ENCODE data around the gene NME7.
"Not testable (repeated sequence)": the region's sequence is repeated elsewhere in the genome, so short reads cannot be mapped to it uniquely, and the experiment has no call there.

Gene NME7

DNA sequence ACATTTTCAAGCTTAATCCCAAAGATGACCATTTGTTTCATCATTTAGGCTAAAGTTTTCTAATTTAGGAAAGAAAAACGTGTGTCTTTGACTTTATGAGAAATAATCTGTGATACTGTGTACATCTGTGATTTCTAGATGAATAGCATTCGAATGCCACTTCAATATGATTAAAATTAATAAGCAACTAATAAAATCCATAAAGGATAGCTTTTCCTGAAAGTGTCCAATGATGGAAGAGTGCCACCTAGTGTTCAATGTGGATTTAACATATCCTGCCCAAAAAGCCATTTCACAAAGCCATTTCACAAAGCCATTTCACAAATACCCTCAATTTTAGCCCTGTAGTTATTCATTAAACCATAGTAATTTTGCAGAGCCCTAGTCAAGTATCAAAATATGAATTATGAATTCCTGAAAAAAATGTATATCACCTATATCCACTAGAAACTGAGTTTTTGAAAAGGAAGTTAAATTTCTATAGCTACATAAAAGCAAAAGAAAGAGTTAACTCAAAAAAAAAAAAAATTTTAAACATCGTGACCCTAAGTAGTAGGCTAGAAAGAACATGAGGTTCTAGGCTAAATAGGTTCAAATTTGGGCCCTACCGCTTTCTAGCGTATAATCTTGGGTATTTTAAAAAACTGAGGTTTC, 19.1 kb downstream of the NME7 start:
- DNase-seq (ENCODE audit: low read depth, low spot score): peak; percentile 58
- H3K27ac ChIP-seq: no peak overlapping the region
- no peaks in the 10 kb centered on the region for H3K36me3 ChIP-seq (ENCODE audit: insufficient read depth, low read length)
- no peaks in the 10 kb centered on the region for H3K9me3 ChIP-seq (ENCODE audit: low read depth, low read length)
- no peak overlapping the region for H3K4me3 ChIP-seq
- TF ChIP-seq POLR2AphosphoS5 (IDR thresholded peaks at IDR 0.05; ENCODE audit: borderline replicate concordance, low read depth, low read length) (no peak), EZH2 (IDR thresholded peaks at IDR 0.05) (no peak), FOXP2 (optimal IDR thresholded peaks at IDR 0.05; ENCODE audit: control extremely low read depth, extremely low read length, insufficient read depth) (no peak)
- no peak overlapping the region for H3K9ac ChIP-seq (ENCODE audit: insufficient read length)

DNA sequence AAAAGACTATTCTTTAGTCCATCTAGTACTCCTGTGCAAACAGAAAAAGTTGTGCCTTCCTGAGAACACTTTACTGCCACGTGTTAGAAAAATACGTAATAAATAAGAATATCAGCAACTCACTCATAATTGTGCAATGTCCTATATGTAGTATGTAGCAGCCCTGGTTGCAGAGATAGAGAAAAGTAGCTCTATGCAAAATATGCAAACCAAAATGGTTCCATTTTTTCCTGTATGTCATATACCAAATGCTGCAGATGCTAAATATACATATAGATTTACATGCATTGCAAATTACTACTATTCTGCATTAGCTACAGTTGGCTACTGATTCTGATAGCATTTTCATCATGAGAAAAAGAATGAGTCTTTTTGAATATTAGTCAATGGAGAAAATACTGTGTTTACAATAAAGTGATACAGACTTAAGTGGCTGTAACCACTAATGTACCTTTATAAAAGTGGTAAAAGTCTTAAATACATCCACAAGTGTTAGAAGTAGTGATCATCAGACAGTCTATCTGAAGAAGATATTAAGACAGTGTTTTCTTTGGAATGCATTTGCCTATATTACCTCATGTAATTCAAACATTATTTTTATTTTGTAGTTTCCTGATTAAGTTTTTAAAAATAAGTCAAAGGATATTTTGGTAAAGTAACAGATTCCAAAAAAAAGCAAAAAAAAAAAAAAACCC, 19.8 kb downstream of the NME7 start:
- Histone ChIP-seq H3K9me3 (ENCODE audit: low read depth, low read length) (no peaks in the 10 kb centered on the region), H3K9ac (ENCODE audit: insufficient read length) (no peak overlapping the region), H3K27ac (no peak overlapping the region), H3K4me3 (no peak overlapping the region), H3K36me3 (ENCODE audit: insufficient read depth, low read length) (no peaks in the 10 kb centered on the region)
- DNase-seq (ENCODE audit: low read depth, low spot score): no peak
- TF ChIP-seq FOXP2 (optimal IDR thresholded peaks at IDR 0.05; ENCODE audit: control extremely low read depth, extremely low read length, insufficient read depth) (no peak), EZH2 (IDR thresholded peaks at IDR 0.05) (no peak), POLR2AphosphoS5 (IDR thresholded peaks at IDR 0.05; ENCODE audit: borderline replicate concordance, low read depth, low read length) (no peak)

DNA sequence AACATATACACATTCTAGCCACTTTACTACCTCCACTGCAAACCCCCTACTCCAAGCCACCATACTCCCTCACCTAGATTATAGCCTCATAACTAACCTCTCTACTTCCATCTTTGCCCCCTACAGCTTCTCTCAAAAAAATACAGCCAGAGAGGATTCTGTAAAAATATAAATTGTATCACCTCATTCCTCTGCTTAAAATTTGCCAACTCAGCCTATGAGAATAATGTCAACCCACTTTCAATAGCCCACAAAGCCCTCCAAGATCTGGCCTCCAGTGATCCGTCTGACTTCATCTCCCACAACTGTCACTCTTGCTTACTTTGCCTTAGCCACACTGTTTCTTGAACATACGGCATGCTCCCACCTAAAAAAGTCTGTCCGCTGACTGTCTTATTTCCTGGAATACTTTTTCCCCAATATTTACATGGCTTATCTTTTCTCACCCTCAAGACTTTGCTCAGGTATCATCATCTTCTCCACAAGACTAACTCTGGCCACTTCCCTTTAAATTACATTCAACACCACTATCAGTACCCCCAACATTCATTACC, 21.5 kb downstream of the NME7 start:
- no peak overlapping the region for H3K9ac ChIP-seq (ENCODE audit: insufficient read length)
- TF ChIP-seq POLR2AphosphoS5 (IDR thresholded peaks at IDR 0.05; ENCODE audit: borderline replicate concordance, low read depth, low read length) (no peak), FOXP2 (optimal IDR thresholded peaks at IDR 0.05; ENCODE audit: control extremely low read depth, extremely low read length, insufficient read depth) (no peak), EZH2 (IDR thresholded peaks at IDR 0.05) (no peak)
- DNase-seq (ENCODE audit: low read depth, low spot score): no peak
- no peak overlapping the region for H3K4me3 ChIP-seq
- no peaks in the 10 kb centered on the region for H3K9me3 ChIP-seq (ENCODE audit: low read depth, low read length)
- no peaks in the 10 kb centered on the region for H3K36me3 ChIP-seq (ENCODE audit: insufficient read depth, low read length)
- no peak overlapping the region for H3K27ac ChIP-seq

DNA sequence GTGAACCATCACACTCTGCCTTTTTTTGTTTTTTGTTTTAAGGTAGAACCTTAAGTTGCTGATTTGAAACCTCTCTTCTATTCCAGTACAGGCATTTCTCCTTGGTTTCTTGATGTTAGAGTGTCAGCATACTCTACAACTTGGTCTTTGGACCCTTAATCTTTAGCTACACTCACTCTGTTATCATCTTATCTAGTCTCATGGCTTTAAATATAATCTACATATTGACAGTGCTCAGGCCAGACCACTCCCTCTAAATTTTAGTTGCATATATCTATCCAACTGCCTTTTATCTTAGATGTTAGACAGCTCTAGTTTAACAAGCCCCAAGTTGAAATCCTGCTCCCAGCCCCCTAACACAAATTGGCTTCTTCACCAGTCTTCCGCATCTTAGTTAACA, 22.1 kb downstream of the NME7 start:
- no peak for DNase-seq (ENCODE audit: low read depth, low spot score)
- Histone ChIP-seq H3K9me3 (ENCODE audit: low read depth, low read length) (no peaks in the 10 kb centered on the region), H3K4me3 (no peak overlapping the region), H3K36me3 (ENCODE audit: insufficient read depth, low read length) (no peaks in the 10 kb centered on the region), H3K27ac (no peak overlapping the region), H3K9ac (ENCODE audit: insufficient read length) (no peak overlapping the region)
- no peak for TF ChIP-seq EZH2 (IDR thresholded peaks at IDR 0.05)
- TF ChIP-seq FOXP2 (optimal IDR thresholded peaks at IDR 0.05; ENCODE audit: control extremely low read depth, extremely low read length, insufficient read depth): no peak
- TF ChIP-seq POLR2AphosphoS5 (IDR thresholded peaks at IDR 0.05; ENCODE audit: borderline replicate concordance, low read depth, low read length): no peak

DNA sequence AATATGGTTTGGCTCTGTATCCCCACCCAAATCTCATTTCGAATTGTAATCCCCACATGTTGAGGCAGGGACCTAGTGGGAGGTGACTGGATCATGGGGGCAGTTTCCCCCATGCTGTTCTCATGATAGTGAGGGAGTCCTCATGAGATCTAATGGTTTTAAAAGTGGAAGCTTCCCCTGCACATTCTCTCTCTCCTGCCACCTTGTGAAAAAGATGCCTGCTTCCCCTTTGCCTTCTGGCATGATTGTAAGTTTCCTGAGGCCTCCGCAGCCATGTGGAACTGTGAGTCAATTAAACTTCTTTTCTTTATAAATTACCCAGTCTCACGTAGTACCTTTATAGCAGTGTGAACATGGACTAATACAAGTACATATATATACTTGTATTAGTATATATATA, 25.5 kb downstream of the NME7 start:
- not testable (repeated sequence) for H3K36me3 ChIP-seq (ENCODE audit: insufficient read depth, low read length); H3K9me3 ChIP-seq (ENCODE audit: low read depth, low read length); H3K9ac ChIP-seq (ENCODE audit: insufficient read length); H3K4me3 ChIP-seq; DNase-seq (ENCODE audit: low read depth, low spot score); H3K27ac ChIP-seq

DNA sequence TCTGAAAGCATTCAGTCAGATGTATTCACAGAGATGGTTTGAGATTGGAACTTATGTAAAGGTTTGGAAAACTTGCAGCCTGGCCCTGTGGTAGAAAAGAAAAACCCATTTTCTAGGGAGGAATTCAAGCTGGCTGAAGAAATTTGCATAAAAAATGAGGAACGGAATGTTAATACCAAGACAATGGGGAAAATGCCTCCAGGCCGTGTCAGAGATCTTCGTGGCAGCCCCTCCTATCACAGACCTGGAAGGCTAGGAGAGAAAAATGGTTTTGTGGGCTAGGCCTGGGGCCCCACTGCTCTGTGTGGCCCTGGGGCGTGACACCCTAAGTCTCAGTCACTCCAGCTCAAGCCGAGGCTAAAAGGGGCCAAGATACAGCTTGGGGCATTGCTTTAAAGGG, 26.7 kb downstream of the NME7 start:
- no peak overlapping the region for H3K9ac ChIP-seq (ENCODE audit: insufficient read length)
- no peak for DNase-seq (ENCODE audit: low read depth, low spot score)
- H3K36me3 ChIP-seq (ENCODE audit: insufficient read depth, low read length): no peaks in the 10 kb centered on the region
- H3K9me3 ChIP-seq (ENCODE audit: low read depth, low read length): no peaks in the 10 kb centered on the region
- no peak overlapping the region for H3K4me3 ChIP-seq
- TF ChIP-seq POLR2AphosphoS5 (IDR thresholded peaks at IDR 0.05; ENCODE audit: borderline replicate concordance, low read depth, low read length) (no peak), FOXP2 (optimal IDR thresholded peaks at IDR 0.05; ENCODE audit: control extremely low read depth, extremely low read length, insufficient read depth) (no peak), EZH2 (IDR thresholded peaks at IDR 0.05) (no peak)
- no peak overlapping the region for H3K27ac ChIP-seq

DNA sequence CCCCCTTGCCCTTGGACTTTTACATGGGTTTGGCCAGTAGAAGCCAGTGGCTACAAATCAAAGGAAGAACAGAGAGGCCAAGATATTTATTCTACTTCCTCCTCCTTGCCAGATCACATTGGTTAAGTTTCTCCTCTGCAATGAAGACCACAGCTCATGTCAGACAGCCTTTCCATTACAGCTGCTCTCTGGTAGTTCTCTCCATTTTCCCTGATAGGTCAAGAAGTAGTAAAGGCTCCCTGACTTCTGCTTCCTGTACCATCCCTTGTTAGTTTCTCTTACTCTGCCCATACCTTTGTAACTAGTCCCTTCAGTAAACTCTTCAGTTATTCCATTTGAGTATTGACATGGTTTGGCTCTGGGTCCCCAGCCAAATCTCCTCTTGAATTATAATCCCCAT, 27.8 kb downstream of the NME7 start:
- TF ChIP-seq FOXP2 (optimal IDR thresholded peaks at IDR 0.05; ENCODE audit: control extremely low read depth, extremely low read length, insufficient read depth): no peak
- Histone ChIP-seq H3K27ac (no peak overlapping the region), H3K36me3 (ENCODE audit: insufficient read depth, low read length) (no peaks in the 10 kb centered on the region), H3K9ac (ENCODE audit: insufficient read length) (no peak overlapping the region), H3K9me3 (ENCODE audit: low read depth, low read length) (no peaks in the 10 kb centered on the region), H3K4me3 (no peak overlapping the region)
- DNase-seq (ENCODE audit: low read depth, low spot score): no peak

DNA sequence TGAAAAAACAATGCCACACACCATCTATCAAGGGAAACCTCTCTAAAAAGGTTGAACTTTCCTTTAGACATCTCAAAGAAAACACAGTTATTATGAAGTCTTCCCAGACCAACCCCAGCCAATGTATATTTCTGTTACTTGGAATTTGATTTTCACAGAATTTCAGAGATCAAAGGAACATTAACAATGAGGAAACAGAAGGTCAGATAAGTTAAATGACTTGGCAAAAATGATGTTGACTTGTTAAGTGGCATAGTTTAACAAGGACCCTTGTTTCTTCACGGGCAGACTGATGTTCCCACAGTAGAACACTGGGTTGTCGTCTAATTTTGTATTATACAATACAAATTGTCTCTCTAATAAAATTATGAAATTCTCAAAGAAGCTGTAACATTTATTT, 29.0 kb downstream of the NME7 start:
- Histone ChIP-seq H3K36me3 (ENCODE audit: insufficient read depth, low read length) (no peaks in the 10 kb centered on the region), H3K9me3 (ENCODE audit: low read depth, low read length) (no peaks in the 10 kb centered on the region), H3K27ac (no peak overlapping the region), H3K9ac (ENCODE audit: insufficient read length) (no peak overlapping the region), H3K4me3 (no peak overlapping the region)
- no peak for DNase-seq (ENCODE audit: low read depth, low spot score)
- TF ChIP-seq EZH2 (IDR thresholded peaks at IDR 0.05): no peak
- TF ChIP-seq FOXP2 (optimal IDR thresholded peaks at IDR 0.05; ENCODE audit: control extremely low read depth, extremely low read length, insufficient read depth): no peak
- TF ChIP-seq POLR2AphosphoS5 (IDR thresholded peaks at IDR 0.05; ENCODE audit: borderline replicate concordance, low read depth, low read length): no peak

DNA sequence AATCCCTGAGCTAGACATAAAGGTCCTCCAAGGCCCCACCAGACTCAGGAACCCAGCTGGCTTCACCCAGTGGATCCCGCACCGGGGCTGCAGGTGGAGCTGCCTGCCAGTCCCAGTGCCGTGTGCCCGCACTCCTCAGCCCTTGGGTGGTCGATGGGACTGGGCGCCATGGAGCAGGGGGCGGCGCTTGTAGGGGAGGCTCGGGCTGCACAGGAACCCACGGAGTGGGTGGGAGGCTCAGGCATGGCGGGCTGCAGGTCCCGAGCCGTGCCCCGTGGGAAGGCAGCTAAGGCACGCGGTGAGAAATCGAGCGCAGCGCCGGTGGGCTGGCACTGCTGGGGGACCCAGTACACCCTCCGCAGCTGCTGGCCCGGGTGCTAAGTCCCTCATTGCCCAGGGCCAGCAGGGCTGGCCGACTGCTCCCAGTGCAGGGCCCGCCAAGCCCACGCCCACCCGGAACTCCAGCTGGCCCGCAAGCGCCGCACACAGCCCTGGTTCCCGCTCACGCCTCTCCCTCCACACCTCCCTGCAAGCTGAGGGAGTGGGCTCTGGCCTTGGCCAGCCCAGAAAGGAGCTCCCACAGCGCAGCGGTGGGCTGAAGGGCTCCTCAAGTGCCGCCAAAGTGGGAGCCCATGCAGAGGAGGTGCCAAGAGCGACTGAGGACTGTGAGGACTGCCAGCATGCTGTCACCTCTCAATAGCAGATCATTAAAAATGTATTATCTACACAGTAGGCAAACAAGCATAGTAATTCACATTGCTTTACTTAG, 30.5 kb downstream of the NME7 start:
- H3K4me3 ChIP-seq; H3K27ac ChIP-seq; H3K9ac ChIP-seq (ENCODE audit: insufficient read length); H3K9me3 ChIP-seq (ENCODE audit: low read depth, low read length); DNase-seq (ENCODE audit: low read depth, low spot score); H3K36me3 ChIP-seq (ENCODE audit: insufficient read depth, low read length): not testable (repeated sequence)

DNA sequence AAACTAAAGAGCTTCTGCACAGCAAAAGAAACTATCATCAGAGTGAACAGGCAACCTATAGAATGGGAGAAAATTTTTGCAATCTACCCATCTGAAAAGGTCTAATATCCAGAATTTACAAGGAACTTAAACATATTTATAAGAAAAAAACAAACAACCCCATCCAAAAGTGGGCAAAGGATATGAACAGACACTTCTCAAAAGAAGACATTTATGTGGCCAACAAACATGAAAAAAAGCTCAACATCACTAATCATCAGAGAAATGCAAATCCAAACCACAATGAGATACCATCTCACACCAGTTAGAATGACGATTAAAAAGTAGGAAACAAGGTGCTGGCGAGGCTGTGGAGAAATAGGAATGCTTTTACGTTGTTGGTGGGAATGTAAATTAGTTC, 32.9 kb downstream of the NME7 start:
- H3K9me3 ChIP-seq (ENCODE audit: low read depth, low read length); H3K9ac ChIP-seq (ENCODE audit: insufficient read length); DNase-seq (ENCODE audit: low read depth, low spot score); H3K4me3 ChIP-seq; H3K27ac ChIP-seq; H3K36me3 ChIP-seq (ENCODE audit: insufficient read depth, low read length): not testable (repeated sequence)
